HepG2 (cell line): ENCODE data around the gene ZMIZ1. TPM values are rescaled to one million over a fixed set of nuclear protein-coding genes. Genes with fewer than 3 reads are reported as not detected.

ENCODE experiments used
- ASH2L ChIP-seq: fragments of 300-600, 200-600 bp; sonication (generic); IDR thresholded peaks from 2 replicates; pipeline ENCODE4 v1.7.0; 2017; ENCODE audit warnings: low read depth, mild to moderate bottlenecking, moderate library complexity, mixed read lengths, low read length; ENCODE audit not compliant: insufficient read length
- CHCHD3 ChIP-seq: sonication (generic); formaldehyde crosslinking; IDR thresholded peaks from 2 replicates; pipeline ENCODE4 v1.8.0; 2022; ENCODE audit warnings: mild to moderate bottlenecking, missing genetic modification reagents, moderate library complexity
- ETV6 ChIP-seq: sonication (generic); formaldehyde crosslinking; conservative IDR thresholded peaks from 2 replicates; pipeline ENCODE4 v1.4.0; 2020; ENCODE audit warnings: missing genetic modification reagents
- FIP1L1 ChIP-seq: fragments of 200-400 bp; formaldehyde crosslinking; IDR thresholded peaks from 2 replicates; pipeline ENCODE4 v1.6.1; 2018; ENCODE audit warnings: low read depth, mild to moderate bottlenecking, low read length, moderate library complexity, borderline replicate concordance; ENCODE audit not compliant: insufficient read depth
- FOXJ3 ChIP-seq: sonication (generic); formaldehyde crosslinking; IDR thresholded peaks from 2 replicates; pipeline ENCODE4 v1.4.0; 2020; ENCODE audit warnings: missing genetic modification reagents, mild to moderate bottlenecking, borderline replicate concordance
- GFI1 ChIP-seq: sonication (generic); formaldehyde crosslinking; IDR thresholded peaks from 2 replicates; pipeline ENCODE4 v1.5.0; 2020; ENCODE audit warnings: missing genetic modification reagents, mild to moderate bottlenecking, borderline replicate concordance
- HMGA1 ChIP-seq: sonication (generic); formaldehyde crosslinking; conservative IDR thresholded peaks from 2 replicates; pipeline ENCODE4 v1.4.0; 2020; ENCODE audit warnings: missing genetic modification reagents
- JDP2 ChIP-seq: sonication (generic); formaldehyde crosslinking; IDR thresholded peaks from 2 replicates; pipeline ENCODE4 v1.8.1; 2022; ENCODE audit warnings: missing genetic modification reagents, borderline replicate concordance
- KDM1A ChIP-seq: IDR thresholded peaks from 2 replicates; pipeline ENCODE4 v1.6.1; 2016; ENCODE audit warnings: missing compliant biosample characterization
- KDM4B ChIP-seq: sonication (generic); formaldehyde crosslinking; IDR thresholded peaks from 2 replicates; pipeline ENCODE4 v1.4.0; 2020; ENCODE audit warnings: missing genetic modification reagents
- MBNL3 ChIP-seq: fragments of 250-450 bp; sonication (Bioruptor Pico); conservative IDR thresholded peaks from 2 replicates; pipeline ENCODE4 v1.8.0; 2022; ENCODE audit warnings: mild to moderate bottlenecking, inconsistent platforms
- TBX3 ChIP-seq: fragments of 450-650 bp; IDR thresholded peaks from 2 replicates; pipeline ENCODE4 v1.6.1; 2017; ENCODE audit warnings: antibody characterized with exemption, mild to moderate bottlenecking, inconsistent platforms, borderline replicate concordance
- ZNF264 ChIP-seq: sonication (generic); formaldehyde crosslinking; IDR thresholded peaks from 2 replicates; pipeline ENCODE4 v1.4.0; 2020; ENCODE audit warnings: missing genetic modification reagents
- ZNF441 ChIP-seq: sonication (generic); formaldehyde crosslinking; IDR thresholded peaks from 2 replicates; pipeline ENCODE4 v1.7.0; 2021; ENCODE audit warnings: missing genetic modification reagents, borderline replicate concordance
- ZNF543 ChIP-seq: sonication (generic); formaldehyde crosslinking; IDR thresholded peaks from 2 replicates; pipeline ENCODE4 v1.4.0; 2020; ENCODE audit warnings: mild to moderate bottlenecking, missing genetic modification reagents
- ZNF558 ChIP-seq: sonication (generic); formaldehyde crosslinking; IDR thresholded peaks from 2 replicates; pipeline ENCODE4 v1.9.0; 2022; ENCODE audit warnings: mild to moderate bottlenecking, missing genetic modification reagents, borderline replicate concordance
- polyA plus RNA-seq, 8 experiments: library from polyadenylated mRNA; depleted of rRNA in 3 of 8; stranded (reverse) in 7 of 8; unstranded in 1 of 8; fragments of >200 nt; fragmentation: Illumina TruSeq in 4 of 8; extraction: Trizol in 4 of 8; gene quantifications; 2 replicates each; pipeline versions ENCODE4 v1.2.1 to v1.2.3, GENCODE V29; 2011 to 2016; ENCODE audit warnings: low read depth in 4 of 8, missing spikeins in 1 of 8, mixed read lengths in 1 of 8; ENCODE audit not compliant: insufficient read depth in 1 of 8
- total RNA-seq, 5 experiments: library from RNA; depleted of rRNA; stranded (reverse); fragments of >200 nt; fragmentation: Illumina TruSeq; extraction: Trizol; gene quantifications; 2 replicates each; pipeline ENCODE4 v1.2.3, GENCODE V29; 2016; ENCODE audit warnings: low read depth in 1 of 5
- TF ChIP-seq, protein P1 (sequence below): IDR thresholded peaks from 2 replicates; pipeline ENCODE4 v1.6.1; 2016; ENCODE audit warnings: missing compliant biosample characterization, missing genetic modification reagents, borderline replicate concordance
- TF ChIP-seq, protein P2 (sequence below): IDR thresholded peaks from 2 replicates; pipeline ENCODE4 v1.6.1; 2016; ENCODE audit warnings: mild to moderate bottlenecking
- TF ChIP-seq, protein P3 (sequence below): sonication (generic); formaldehyde crosslinking; IDR thresholded peaks from 2 replicates; pipeline ENCODE4 v1.4.0; 2020; ENCODE audit warnings: missing genetic modification reagents
- TF ChIP-seq, protein P4 (sequence below): sonication (generic); formaldehyde crosslinking; IDR thresholded peaks from 2 replicates; pipeline ENCODE4 v1.8.1; 2023; ENCODE audit warnings: mild to moderate bottlenecking, inconsistent platforms, moderate library complexity, missing genetic modification reagents, borderline replicate concordance

Gene ZMIZ1
- total and polyA plus RNA-seq, 2 of the 13 experiments (the other 11 are each of a cell fraction or from before 2014, with no cell fraction given), result 5.3 to 10.2 TPM

DNA sequence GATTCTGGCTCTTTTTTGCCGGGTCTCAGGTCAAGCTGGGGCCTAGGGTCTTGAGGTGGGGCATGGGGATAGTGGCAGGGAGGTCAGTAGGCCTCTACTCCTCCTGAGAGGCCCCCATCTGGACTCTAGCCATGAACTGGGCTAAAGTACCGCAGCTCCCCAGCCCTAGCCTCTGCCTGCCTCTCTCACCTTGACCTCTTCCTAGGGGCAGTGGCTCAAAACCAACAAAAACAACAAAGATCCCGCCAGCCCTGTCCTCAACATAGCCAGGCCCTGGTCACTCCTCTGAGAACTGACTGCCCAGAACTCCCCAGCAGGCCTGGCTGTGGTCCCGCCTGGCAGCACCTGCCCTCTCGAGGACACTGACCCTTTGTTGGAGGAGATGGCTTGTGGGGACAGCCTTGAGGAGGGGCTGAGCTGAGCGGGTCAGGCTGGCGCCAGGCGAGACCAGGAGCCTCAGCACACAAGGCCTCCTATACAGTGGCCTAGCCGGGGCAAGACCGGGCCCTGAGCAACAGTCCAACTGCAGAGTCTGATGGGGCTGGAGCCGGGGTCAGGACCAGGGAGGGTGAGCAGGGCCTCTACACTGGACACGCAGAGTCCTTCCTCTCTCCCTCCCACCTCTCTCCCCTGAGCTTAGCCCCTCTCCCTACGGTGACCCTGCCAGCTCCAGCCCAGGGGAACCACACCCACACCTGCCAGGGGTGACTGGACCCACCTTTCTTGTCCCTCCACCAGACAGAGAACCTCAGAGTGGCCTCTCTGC is 266.9 kb downstream of the ZMIZ1 start (continued):
- 0 out of 2 replicates have a peak, but pooled peaks have one; percentile 45 for TF ChIP-seq KDM4B
- TF ChIP-seq, protein P1, sequence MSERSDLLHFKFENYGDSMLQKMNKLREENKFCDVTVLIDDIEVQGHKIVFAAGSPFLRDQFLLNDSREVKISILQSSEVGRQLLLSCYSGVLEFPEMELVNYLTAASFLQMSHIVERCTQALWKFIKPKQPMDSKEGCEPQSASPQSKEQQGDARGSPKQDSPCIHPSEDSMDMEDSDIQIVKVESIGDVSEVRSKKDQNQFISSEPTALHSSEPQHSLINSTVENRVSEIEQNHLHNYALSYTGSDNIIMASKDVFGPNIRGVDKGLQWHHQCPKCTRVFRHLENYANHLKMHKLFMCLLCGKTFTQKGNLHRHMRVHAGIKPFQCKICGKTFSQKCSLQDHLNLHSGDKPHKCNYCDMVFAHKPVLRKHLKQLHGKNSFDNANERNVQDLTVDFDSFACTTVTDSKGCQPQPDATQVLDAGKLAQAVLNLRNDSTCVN (CRISPR knock-in tag), result peak; percentile 38; the same call in 1 of the 2 replicates
- no peak for TF ChIP-seq ZNF264 (CRISPR knock-in tag)
- no peak for TF ChIP-seq MBNL3
- peak; percentile 67; the same call in 1 of the 2 replicates for TF ChIP-seq TBX3
- TF ChIP-seq GFI1 (CRISPR knock-in tag), result peak; percentile 79
- peak; percentile 25; the same call in 1 of the 2 replicates for TF ChIP-seq KDM1A (CRISPR knock-in tag)
- no peak for TF ChIP-seq CHCHD3 (CRISPR knock-in tag)
- TF ChIP-seq, protein P2, sequence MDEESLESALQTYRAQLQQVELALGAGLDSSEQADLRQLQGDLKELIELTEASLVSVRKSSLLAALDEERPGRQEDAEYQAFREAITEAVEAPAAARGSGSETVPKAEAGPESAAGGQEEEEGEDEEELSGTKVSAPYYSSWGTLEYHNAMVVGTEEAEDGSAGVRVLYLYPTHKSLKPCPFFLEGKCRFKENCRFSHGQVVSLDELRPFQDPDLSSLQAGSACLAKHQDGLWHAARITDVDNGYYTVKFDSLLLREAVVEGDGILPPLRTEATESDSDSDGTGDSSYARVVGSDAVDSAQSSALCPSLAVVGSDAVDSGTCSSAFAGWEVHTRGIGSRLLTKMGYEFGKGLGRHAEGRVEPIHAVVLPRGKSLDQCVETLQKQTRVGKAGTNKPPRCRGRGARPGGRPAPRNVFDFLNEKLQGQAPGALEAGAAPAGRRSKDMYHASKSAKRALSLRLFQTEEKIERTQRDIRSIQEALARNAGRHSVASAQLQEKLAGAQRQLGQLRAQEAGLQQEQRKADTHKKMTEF (CRISPR knock-in tag), result peak; percentile 98
- peak; percentile 51; the same call in 1 of the 2 replicates for TF ChIP-seq ETV6 (CRISPR knock-in tag)
- TF ChIP-seq ZNF558 (CRISPR knock-in tag), result 0 out of 2 replicates have a peak, but pooled peaks have one; percentile 31
- TF ChIP-seq HMGA1, result no peak
- TF ChIP-seq, protein P3, sequence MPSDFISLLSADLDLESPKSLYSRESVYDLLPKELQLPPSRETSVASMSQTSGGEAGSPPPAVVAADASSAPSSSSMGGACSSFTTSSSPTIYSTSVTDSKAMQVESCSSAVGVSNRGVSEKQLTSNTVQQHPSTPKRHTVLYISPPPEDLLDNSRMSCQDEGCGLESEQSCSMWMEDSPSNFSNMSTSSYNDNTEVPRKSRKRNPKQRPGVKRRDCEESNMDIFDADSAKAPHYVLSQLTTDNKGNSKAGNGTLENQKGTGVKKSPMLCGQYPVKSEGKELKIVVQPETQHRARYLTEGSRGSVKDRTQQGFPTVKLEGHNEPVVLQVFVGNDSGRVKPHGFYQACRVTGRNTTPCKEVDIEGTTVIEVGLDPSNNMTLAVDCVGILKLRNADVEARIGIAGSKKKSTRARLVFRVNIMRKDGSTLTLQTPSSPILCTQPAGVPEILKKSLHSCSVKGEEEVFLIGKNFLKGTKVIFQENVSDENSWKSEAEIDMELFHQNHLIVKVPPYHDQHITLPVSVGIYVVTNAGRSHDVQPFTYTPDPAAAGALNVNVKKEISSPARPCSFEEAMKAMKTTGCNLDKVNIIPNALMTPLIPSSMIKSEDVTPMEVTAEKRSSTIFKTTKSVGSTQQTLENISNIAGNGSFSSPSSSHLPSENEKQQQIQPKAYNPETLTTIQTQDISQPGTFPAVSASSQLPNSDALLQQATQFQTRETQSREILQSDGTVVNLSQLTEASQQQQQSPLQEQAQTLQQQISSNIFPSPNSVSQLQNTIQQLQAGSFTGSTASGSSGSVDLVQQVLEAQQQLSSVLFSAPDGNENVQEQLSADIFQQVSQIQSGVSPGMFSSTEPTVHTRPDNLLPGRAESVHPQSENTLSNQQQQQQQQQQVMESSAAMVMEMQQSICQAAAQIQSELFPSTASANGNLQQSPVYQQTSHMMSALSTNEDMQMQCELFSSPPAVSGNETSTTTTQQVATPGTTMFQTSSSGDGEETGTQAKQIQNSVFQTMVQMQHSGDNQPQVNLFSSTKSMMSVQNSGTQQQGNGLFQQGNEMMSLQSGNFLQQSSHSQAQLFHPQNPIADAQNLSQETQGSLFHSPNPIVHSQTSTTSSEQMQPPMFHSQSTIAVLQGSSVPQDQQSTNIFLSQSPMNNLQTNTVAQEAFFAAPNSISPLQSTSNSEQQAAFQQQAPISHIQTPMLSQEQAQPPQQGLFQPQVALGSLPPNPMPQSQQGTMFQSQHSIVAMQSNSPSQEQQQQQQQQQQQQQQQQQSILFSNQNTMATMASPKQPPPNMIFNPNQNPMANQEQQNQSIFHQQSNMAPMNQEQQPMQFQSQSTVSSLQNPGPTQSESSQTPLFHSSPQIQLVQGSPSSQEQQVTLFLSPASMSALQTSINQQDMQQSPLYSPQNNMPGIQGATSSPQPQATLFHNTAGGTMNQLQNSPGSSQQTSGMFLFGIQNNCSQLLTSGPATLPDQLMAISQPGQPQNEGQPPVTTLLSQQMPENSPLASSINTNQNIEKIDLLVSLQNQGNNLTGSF (CRISPR knock-in tag), result no peak
- TF ChIP-seq ZNF441, result 0 out of 2 replicates have a peak, but pooled peaks have one; percentile 35
- TF ChIP-seq JDP2 (CRISPR knock-in tag), result no peak
- TF ChIP-seq FOXJ3, result peak; percentile 87; the same call in 1 of the 2 replicates
- TF ChIP-seq FIP1L1, result no peak
- TF ChIP-seq ASH2L, result no peak
- TF ChIP-seq ZNF543 (CRISPR knock-in tag), result peak; percentile 93
- TF ChIP-seq, protein P4, sequence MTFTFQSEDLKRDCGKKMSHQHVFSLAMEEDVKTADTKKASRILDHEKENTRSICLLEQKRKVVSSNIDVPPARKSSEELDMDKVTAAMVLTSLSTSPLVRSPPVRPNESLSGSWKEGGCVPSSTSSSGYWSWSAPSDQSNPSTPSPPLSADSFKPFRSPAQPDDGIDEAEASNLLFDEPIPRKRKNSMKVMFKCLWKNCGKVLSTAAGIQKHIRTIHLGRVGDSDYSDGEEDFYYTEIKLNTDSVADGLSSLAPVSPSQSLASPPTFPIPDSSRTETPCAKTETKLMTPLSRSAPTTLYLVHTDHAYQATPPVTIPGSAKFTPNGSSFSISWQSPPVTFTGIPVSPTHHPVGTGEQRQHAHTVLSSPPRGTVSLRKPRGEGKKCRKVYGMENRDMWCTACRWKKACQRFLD (CRISPR knock-in tag), result 0 out of 2 replicates have a peak, but pooled peaks have one; percentile 38
